DOHH2 (cell line): ENCODE data around the gene MANSC4.

ENCODE experiments used
- CTCF ChIP-seq: fragments of 200-600 bp; sonication (generic); IDR thresholded peaks from one replicate; pipeline ENCODE4 v1.5.1; 2014; ENCODE audit warnings: antibody characterized with exemption, mild to moderate bottlenecking, low read depth, low read length; ENCODE audit not compliant: poor library complexity, severe bottlenecking
- EZH2phosphoT487 ChIP-seq: fragments of 200-600 bp; sonication (generic); IDR thresholded peaks from 2 replicates; pipeline ENCODE4 v1.6.1; 2017; ENCODE audit warnings: borderline replicate concordance, mild to moderate bottlenecking, antibody characterized with exemption, low read length, moderate library complexity, mixed read lengths

- no peak for TF ChIP-seq EZH2phosphoT487
- TF ChIP-seq CTCF = no peak
These were observed 1.8 kb downstream of the MANSC4 start for GRCh38 chr12:27778206-27778605.
